ENCODE results near the gene RYK.

Gene RYK

DNA sequence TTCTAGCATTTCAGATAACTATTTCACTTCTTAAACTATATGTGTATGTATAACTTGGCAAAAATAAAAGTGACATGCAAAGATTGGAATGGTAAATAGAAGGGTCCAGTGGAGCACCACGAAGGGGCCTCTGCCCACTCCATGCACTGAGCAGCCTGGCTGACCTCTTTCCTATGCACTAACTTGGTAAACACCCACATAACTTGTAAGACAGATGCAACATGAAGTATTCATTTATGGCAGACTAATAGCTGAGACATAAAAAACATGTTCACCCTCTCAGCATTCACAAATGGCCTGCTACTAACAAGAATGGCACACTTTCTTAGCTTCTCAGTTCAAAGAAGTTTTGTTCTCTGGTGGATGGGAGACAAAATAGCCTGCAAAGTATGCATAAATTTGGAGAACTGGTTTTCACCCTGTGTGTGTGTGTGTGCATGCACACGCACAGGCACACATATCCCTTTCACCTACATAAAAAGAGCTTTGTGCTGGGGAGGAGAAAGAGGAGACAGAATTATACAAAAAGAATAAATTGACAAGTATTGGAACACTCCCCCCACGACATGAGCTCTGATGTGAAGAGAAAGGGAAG, 26.5 kb upstream of the RYK start:
- TF ChIP-seq GATA3 (IDR thresholded peaks at IDR 0.05; ENCODE audit: low read depth, low read length) (no peak), GATA2 (IDR thresholded peaks at IDR 0.05; ENCODE audit: low read depth, low read length) (no peak)

GRCh38 chr3:134276086-134276485, 25.4 kb upstream of the RYK start:
- TF ChIP-seq GATA2 (IDR thresholded peaks at IDR 0.05; ENCODE audit: low read depth, low read length), result no peak
- TF ChIP-seq GATA3 (IDR thresholded peaks at IDR 0.05; ENCODE audit: low read depth, low read length), result no peak

GRCh38 chr3:134274571-134274970, 23.9 kb upstream of the RYK start:
- TF ChIP-seq GATA2 (IDR thresholded peaks at IDR 0.05; ENCODE audit: low read depth, low read length) (no peak), GATA3 (IDR thresholded peaks at IDR 0.05; ENCODE audit: low read depth, low read length) (no peak)

DNA sequence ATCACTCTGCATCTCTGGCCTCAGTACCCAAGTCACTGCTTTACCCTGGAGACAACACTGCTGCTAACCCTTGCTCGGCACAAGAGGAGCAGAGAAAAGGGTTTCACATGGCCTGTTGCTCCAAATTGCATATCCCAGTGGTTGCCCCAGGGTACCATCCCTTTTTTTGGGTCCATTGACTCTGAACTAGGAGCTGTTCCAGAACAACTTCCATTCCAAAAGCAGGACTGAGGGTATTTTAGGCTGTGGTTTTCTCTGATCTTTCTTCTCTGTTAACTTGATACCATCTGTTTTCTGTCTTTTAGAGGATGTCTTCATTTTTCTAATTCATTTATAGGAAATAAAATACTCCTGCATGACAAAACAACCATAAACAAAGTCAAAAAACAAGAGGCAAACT, 17.3 kb upstream of the RYK start:
- TF ChIP-seq GATA3 (IDR thresholded peaks at IDR 0.05; ENCODE audit: low read depth, low read length) (no peak), GATA2 (IDR thresholded peaks at IDR 0.05; ENCODE audit: low read depth, low read length) (no peak)

DNA sequence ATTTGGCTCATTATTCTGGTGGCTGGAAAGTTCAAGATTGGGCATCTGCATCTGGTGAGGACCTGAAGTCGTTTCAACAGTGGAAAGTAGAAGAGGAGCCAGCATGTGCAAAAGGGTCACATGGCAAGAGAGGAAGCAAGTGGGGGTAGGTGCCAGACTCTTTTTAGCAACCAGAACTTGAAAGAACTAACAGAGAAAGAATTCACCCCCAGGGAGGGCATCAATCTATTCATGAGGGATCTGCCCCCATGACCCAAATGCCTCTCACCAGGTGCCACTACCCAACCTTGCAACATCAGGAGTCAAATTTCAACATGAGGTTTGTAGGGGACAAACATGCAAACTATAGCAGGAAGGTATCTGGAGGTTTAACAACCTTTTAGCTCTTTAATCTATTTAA, 10.3 kb upstream of the RYK start:
- TF ChIP-seq GATA2 (IDR thresholded peaks at IDR 0.05; ENCODE audit: low read depth, low read length), result no peak
- no peak for TF ChIP-seq GATA3 (IDR thresholded peaks at IDR 0.05; ENCODE audit: low read depth, low read length)

- no peak for TF ChIP-seq GATA3 (IDR thresholded peaks at IDR 0.05; ENCODE audit: low read depth, low read length)
- TF ChIP-seq GATA2 (IDR thresholded peaks at IDR 0.05; ENCODE audit: low read depth, low read length), result no peak
Measured at GRCh38 chr3:134258761-134259347, 8.2 kb upstream of the RYK start.

DNA sequence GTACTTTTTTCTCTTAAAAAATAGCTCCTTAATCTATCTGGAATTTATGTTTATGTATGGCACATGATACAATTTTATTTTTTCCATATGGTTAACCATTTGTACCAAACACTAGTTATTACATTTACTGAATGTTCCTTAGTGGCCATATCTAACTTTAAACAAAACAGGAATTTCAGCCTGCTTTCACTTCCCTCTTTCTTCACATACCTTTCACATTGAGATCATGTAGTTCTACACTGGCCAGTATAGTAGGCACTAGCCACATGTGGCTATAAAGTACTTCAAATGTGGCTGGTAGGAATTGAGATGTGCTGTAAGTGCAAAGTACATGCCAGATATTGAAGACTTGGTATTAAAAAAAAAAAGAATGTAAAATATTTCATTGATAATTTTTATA, 4.7 kb upstream of the RYK start:
- no peak for TF ChIP-seq GATA3 (IDR thresholded peaks at IDR 0.05; ENCODE audit: low read depth, low read length)
- TF ChIP-seq GATA2 (IDR thresholded peaks at IDR 0.05; ENCODE audit: low read depth, low read length), result no peak

GRCh38 chr3:134253475-134254226, 3.0 kb upstream of the RYK start:
- TF ChIP-seq GATA2 (IDR thresholded peaks at IDR 0.05; ENCODE audit: low read depth, low read length), result no peak
- TF ChIP-seq GATA3 (IDR thresholded peaks at IDR 0.05; ENCODE audit: low read depth, low read length), result no peak

- TF ChIP-seq GATA2 (IDR thresholded peaks at IDR 0.05; ENCODE audit: low read depth, low read length), result no peak
- TF ChIP-seq GATA3 (IDR thresholded peaks at IDR 0.05; ENCODE audit: low read depth, low read length), result no peak
Measured at GRCh38 chr3:134252766-134253165, 2.1 kb upstream of the RYK start.

DNA sequence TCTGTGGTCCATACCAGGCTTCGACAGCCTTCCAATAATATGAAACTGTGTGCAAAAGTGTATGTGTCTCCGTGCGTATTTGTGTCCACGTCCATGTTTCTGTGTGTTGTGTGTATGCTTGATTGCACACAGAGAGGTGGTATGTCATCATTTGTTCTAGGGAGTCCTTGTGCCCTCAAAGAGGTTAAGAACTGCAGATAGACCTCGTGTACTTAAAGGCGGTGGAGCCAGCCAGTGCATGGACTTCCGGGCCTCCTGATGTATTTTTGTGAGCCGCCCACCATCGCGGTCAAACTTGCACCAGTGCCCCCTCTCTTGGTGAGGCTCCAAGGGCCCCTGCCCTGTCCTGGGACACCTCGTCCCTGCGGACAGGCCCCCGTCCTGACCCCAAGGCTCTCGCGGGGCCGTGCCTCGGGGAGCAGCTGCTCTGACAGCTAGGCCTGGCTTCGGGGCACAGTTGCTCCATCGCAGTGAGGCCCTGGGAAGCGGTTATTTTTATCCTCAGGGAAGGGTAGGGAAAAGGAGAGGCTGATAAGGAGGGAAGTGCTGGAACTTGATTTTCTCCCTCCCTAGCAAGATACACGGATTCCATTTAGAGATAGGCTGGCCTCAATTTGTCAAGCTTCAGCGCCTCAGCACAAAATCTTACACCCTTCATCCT, 1.2 kb upstream of the RYK start:
- TF ChIP-seq GATA3 (IDR thresholded peaks at IDR 0.05; ENCODE audit: low read depth, low read length), result no peak
- TF ChIP-seq GATA2 (IDR thresholded peaks at IDR 0.05; ENCODE audit: low read depth, low read length), result no peak

DNA sequence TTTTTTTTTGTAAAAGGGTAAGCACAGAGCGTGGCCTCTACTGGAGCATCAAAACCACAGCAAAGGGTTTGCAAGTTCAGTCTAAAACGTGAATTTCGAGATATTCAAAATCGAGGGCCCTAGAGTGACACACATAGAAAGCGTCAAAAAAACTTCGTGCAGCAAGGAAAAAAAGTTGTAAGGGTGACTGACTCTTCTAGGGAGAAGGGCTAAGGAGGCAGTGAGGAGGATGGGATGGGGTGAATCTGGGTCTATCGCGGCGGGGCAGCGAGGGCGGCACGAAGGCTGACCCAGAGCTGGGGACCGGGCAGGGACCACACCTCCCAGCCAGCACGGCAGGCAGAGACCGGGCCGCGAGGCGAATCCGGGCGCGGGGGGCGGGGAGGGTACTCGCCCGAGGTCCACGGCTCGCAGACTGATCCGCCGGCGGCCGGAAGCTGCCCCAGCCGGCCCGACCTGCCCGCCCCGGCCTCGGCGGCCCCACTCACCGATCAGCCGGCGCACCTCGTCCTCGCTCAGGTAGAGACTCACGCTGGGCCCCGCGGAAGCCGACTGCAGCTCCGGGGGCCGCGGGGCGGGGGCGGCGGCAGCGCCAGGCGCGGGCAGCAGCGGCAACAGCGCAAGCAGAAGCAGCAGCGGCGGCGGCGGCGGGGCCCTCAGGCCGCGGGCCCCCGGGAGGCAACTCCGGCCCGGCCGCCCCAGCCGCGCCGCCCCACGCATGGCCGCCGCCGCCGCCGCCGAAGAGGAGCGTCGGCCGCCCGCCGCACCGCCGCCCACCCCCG, 533 bp downstream of the RYK start:
- TF ChIP-seq GATA3 (IDR thresholded peaks at IDR 0.05; ENCODE audit: low read depth, low read length), result no peak
- TF ChIP-seq GATA2 (IDR thresholded peaks at IDR 0.05; ENCODE audit: low read depth, low read length), result no peak

GRCh38 chr3:134249296-134249841, 1.3 kb downstream of the RYK start:
- TF ChIP-seq GATA3 (IDR thresholded peaks at IDR 0.05; ENCODE audit: low read depth, low read length) (no peak), GATA2 (IDR thresholded peaks at IDR 0.05; ENCODE audit: low read depth, low read length) (no peak)

GRCh38 chr3:134244921-134245320, 5.7 kb downstream of the RYK start:
- TF ChIP-seq GATA3 (IDR thresholded peaks at IDR 0.05; ENCODE audit: low read depth, low read length), result no peak
- TF ChIP-seq GATA2 (IDR thresholded peaks at IDR 0.05; ENCODE audit: low read depth, low read length), result no peak

Data from SH-SY5Y (cell line).